Right atrium auricular region (tissue), 2 donors: ENCODE data around the gene GABRB1. TPM values are rescaled to one million over a fixed set of nuclear protein-coding genes. Genes with fewer than 3 reads are reported as not detected.

Source experiments
- DNase-seq: peaks from one replicate; pipeline ENCODE4 v3.0.0-alpha.2; 2019; ENCODE audit warnings: low spot score
- H3K27ac ChIP-seq, 2 donors: fragments of 200-600 bp; sonication (generic); 1 replicate in 1 of 2; 2 replicates in 1 of 2; pipeline ENCODE4 v1.5.1; 2016 to 2019
- H3K27me3 ChIP-seq, 2 donors: fragments of 200-600 bp; sonication (generic); one replicate each; pipeline versions ENCODE4 v1.5.1 to v1.6.0; 2017 to 2019
- H3K36me3 ChIP-seq: fragments of 200-600 bp; sonication (generic); one replicate; pipeline ENCODE4 v1.5.1; 2016
- H3K4me1 ChIP-seq, 2 donors: fragments of 200-600 bp; sonication (generic); one replicate each; pipeline versions ENCODE4 v1.5.1 to v1.6.0; 2017 to 2019
- H3K4me3 ChIP-seq, 2 donors: fragments of 200-600 bp; sonication (generic); 1 replicate in 1 of 2; 2 replicates in 1 of 2; pipeline ENCODE4 v1.5.1; 2017 to 2019; ENCODE audit warnings: mild to moderate bottlenecking in 1 of 2, moderate library complexity in 1 of 2
- H3K9me3 ChIP-seq, 2 donors: fragments of 200-600 bp; sonication (generic); one replicate each; pipeline ENCODE4 v1.5.1; 2019
- CTCF ChIP-seq, 2 donors: fragments of 200-600 bp; sonication (generic); IDR thresholded peaks; one replicate each; pipeline ENCODE4 v1.5.1; 2019; ENCODE audit warnings: antibody characterized with exemption in 2 of 2
- total RNA-seq, 2 donors: library from RNA; depleted of rRNA; stranded (reverse); fragments of >200 nt; gene quantifications; one replicate each; pipeline ENCODE4 v1.1.0, GENCODE V29; 2016

Gene GABRB1
- total RNA-seq, 2 donors from 2014 or later, result 1.1 to 2.6 TPM

- no peak for DNase-seq
- Histone ChIP-seq H3K9me3 (no peaks in the 10 kb centered on the region), H3K4me3 (no peak overlapping the region), H3K27ac (no peak overlapping the region), H3K36me3 (no peaks in the 10 kb centered on the region), H3K4me1 (no peaks in the 10 kb centered on the region), H3K27me3 (no peaks in the 10 kb centered on the region)
- no peak for TF ChIP-seq CTCF (IDR thresholded peaks at IDR 0.05)
Observed at GRCh38 chr4:47406408-47406807, 375.0 kb downstream of the GABRB1 start.

- no peak for TF ChIP-seq CTCF (IDR thresholded peaks at IDR 0.05)
- no peaks in the 10 kb centered on the region for H3K9me3 ChIP-seq
- no peak overlapping the region for H3K27ac ChIP-seq
- H3K4me1 ChIP-seq, result no peaks in the 10 kb centered on the region
- H3K36me3 ChIP-seq, result no peaks in the 10 kb centered on the region
- no peak overlapping the region for H3K4me3 ChIP-seq
- no peak for DNase-seq
- no peaks in the 10 kb centered on the region for H3K27me3 ChIP-seq
Observed at GRCh38 chr4:47410271-47410670, 378.9 kb downstream of the GABRB1 start.

- no peaks in the 10 kb centered on the region for H3K27me3 ChIP-seq
- H3K36me3 ChIP-seq, result no peaks in the 10 kb centered on the region
- H3K9me3 ChIP-seq, result no peaks in the 10 kb centered on the region
- no peak for TF ChIP-seq CTCF (IDR thresholded peaks at IDR 0.05)
- no peak overlapping the region for H3K4me3 ChIP-seq
- H3K27ac ChIP-seq, result no peak overlapping the region
- H3K4me1 ChIP-seq, result no peaks in the 10 kb centered on the region
- no peak for DNase-seq
Observed at GRCh38 chr4:47413521-47413920, 382.2 kb downstream of the GABRB1 start.

GRCh38 chr4:47415719-47416118 lies 384.4 kb downstream of the GABRB1 start:
- Histone ChIP-seq H3K27me3 (no peaks in the 10 kb centered on the region), H3K36me3 (no peaks in the 10 kb centered on the region), H3K4me1 (no peaks in the 10 kb centered on the region), H3K9me3 (no peaks in the 10 kb centered on the region), H3K4me3 (no peak overlapping the region), H3K27ac (no peak overlapping the region)
- DNase-seq, result no peak
- no peak for TF ChIP-seq CTCF (IDR thresholded peaks at IDR 0.05)

- Histone ChIP-seq H3K4me3 (no peak overlapping the region), H3K36me3 (no peaks in the 10 kb centered on the region), H3K9me3 (no peaks in the 10 kb centered on the region), H3K27ac (no peak overlapping the region), H3K4me1 (no peaks in the 10 kb centered on the region), H3K27me3 (no peaks in the 10 kb centered on the region)
- no peak for TF ChIP-seq CTCF (IDR thresholded peaks at IDR 0.05)
- no peak for DNase-seq
Observed at GRCh38 chr4:47418147-47418546, 386.8 kb downstream of the GABRB1 start.

GRCh38 chr4:47419296-47419695 lies 387.9 kb downstream of the GABRB1 start:
- Histone ChIP-seq H3K27ac (no peak overlapping the region), H3K4me3 (no peak overlapping the region), H3K9me3 (no peaks in the 10 kb centered on the region), H3K36me3 (no peaks in the 10 kb centered on the region), H3K4me1 (no peaks in the 10 kb centered on the region), H3K27me3 (no peaks in the 10 kb centered on the region)
- no peak for DNase-seq
- no peak for TF ChIP-seq CTCF (IDR thresholded peaks at IDR 0.05)
